HG03354 (cell line): ENCODE results near the gene INPP5J.

Source experiments
- ATAC-seq: cut with Tn5 transposase; IDR thresholded peaks from one replicate; pipeline ENCODE4 v1.9.1; 2021; ENCODE audit warnings: mild to moderate bottlenecking; ENCODE audit not compliant: unreplicated experiment, poor library complexity, severe bottlenecking

The INPP5J gene

GRCh38 chr22:31177420-31178162, 54.8 kb downstream of the INPP5J start:
- ATAC-seq = no peak

- no peak for ATAC-seq
These were observed 56.1 kb downstream of the INPP5J start for GRCh38 chr22:31178859-31179258.

DNA sequence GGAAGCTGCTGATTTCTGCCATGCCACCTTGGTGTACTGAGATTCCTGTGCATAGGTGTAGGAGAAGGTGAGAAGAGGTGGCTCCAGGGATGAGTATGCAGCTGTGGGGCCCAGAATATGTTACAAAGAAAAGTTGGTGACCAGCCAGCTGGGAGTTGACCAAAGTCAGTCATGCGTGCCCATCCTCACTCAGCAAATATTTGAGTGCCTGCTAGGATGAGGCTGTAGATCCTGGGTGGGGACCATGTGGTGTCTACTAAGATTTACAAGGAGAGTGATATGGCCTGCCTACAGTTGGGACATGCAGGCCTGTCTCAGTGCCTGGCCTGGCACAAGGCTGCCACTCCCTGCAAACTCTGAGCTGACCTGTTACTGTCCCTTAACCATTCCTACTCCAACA, 56.6 kb downstream of the INPP5J start:
- ATAC-seq = no peak

DNA sequence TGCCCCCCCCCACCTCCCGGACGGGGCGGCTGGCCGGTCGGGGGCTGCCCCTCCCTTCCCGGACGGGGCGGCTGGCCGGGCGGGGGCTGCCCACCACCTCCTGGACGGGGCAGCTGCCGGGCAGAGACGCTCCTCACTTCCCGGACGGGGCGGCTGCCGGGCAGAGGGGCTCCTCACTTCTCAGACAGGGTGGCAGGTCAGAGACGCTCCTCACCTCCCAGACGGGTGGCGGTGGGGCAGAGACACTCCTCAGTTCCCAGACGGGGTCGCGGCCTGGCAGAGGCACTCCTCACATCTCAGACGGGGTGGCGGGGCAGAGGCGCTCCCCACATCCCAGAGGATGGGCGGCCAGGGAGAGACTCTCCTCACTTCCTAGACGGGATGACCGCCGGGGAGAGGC, 61.2 kb downstream of the INPP5J start:
- no peak for ATAC-seq
